ENCODE measurements around the gene SWI5.

DNA sequence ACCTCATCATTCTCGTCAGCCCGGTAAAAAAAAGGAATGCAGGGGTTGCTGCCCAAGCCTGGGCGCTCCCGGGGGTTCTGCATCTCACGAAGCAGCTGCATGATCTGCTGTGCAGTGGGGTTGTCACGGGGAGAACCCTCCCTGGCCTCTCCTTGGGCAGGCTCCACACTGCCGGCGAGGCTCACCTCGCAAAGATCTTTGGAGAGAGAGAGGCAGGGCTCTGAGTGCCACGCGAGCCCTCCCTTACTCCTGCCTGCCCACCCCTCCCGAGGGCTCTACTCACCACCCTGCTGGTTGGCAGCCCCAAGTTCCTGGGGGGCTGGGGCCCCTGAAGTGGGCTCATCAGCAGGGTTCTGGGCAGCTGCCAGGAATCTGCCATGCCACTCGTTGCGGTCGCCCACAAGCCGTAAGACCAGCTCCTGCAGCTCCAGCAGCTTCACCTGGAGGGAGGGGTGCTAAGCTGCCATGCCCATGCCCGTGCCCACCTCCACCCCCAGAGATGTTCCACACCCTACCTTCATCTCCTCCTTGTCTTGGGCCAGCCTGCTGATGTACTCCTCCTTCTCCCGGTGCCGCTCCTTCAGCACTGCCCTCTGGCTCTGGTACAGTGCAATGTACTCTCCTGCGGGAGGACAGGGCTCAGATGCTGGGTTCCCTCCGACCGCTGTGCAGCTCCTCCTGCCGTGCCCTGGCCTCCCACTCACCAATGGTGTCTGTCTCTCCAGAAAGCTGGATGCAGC lies 18.8 kb upstream of the SWI5 start:
- TF ChIP-seq, protein P1, sequence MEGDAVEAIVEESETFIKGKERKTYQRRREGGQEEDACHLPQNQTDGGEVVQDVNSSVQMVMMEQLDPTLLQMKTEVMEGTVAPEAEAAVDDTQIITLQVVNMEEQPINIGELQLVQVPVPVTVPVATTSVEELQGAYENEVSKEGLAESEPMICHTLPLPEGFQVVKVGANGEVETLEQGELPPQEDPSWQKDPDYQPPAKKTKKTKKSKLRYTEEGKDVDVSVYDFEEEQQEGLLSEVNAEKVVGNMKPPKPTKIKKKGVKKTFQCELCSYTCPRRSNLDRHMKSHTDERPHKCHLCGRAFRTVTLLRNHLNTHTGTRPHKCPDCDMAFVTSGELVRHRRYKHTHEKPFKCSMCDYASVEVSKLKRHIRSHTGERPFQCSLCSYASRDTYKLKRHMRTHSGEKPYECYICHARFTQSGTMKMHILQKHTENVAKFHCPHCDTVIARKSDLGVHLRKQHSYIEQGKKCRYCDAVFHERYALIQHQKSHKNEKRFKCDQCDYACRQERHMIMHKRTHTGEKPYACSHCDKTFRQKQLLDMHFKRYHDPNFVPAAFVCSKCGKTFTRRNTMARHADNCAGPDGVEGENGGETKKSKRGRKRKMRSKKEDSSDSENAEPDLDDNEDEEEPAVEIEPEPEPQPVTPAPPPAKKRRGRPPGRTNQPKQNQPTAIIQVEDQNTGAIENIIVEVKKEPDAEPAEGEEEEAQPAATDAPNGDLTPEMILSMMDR (IDR thresholded peaks at IDR 0.05), result no peak
- no peak for TF ChIP-seq POLR2A (IDR thresholded peaks at IDR 0.05)
